Neural progenitor cell (in vitro differentiated cells): Measurements from ENCODE around the gene CFAP70. TPM values are rescaled to one million over a fixed set of nuclear protein-coding genes. Genes with fewer than 3 reads are reported as not detected.
"Not testable (repeated sequence)": the region's sequence is repeated elsewhere in the genome, so short reads cannot be mapped to it uniquely, and the experiment has no call there.

Source experiments
- DNase-seq: peaks from one replicate; pipeline ENCODE4 v3.0.0-alpha.2; 2016; ENCODE audit warnings: low spot score
- H2AFZ ChIP-seq: fragments of 200-600 bp; sonication (generic); replicated peaks from 2 replicates; pipeline ENCODE4 v1.6.1; 2016; ENCODE audit warnings: antibody characterized with exemption
- H3F3A ChIP-seq: fragments of 200-600 bp; sonication (generic); 2 replicates; pipeline ENCODE4 v1.6.1; 2016; ENCODE audit warnings: antibody characterized with exemption, low read depth
- H3K27ac ChIP-seq: fragments of 200-600 bp; sonication (generic); 2 replicates; pipeline ENCODE4 v1.5.1; 2016; ENCODE audit warnings: mild to moderate bottlenecking
- H3K27me3 ChIP-seq: fragments of 200-600 bp; sonication (generic); 2 replicates; pipeline ENCODE4 v1.6.1; 2016; ENCODE audit warnings: mild to moderate bottlenecking, moderate library complexity
- H3K36me3 ChIP-seq: fragments of 200-600 bp; sonication (generic); 2 replicates; pipeline ENCODE4 v1.5.1; 2016
- H3K4me1 ChIP-seq: fragments of 200-600 bp; sonication (generic); 2 replicates; pipeline ENCODE4 v1.6.1; 2016; ENCODE audit warnings: mixed run types
- H3K4me2 ChIP-seq: fragments of 200-600 bp; sonication (generic); 2 replicates; pipeline ENCODE4 v1.6.1; 2016
- H3K4me3 ChIP-seq: fragments of 200-600 bp; sonication (generic); 2 replicates; pipeline ENCODE4 v1.5.1; 2016
- H3K79me2 ChIP-seq: fragments of 200-600 bp; sonication (generic); 2 replicates; pipeline ENCODE4 v1.6.1; 2016; ENCODE audit warnings: low read depth
- H3K9ac ChIP-seq: fragments of 200-600 bp; sonication (generic); 2 replicates; pipeline ENCODE4 v1.6.1; 2016
- H3K9me3 ChIP-seq: fragments of 200-600 bp; sonication (generic); 2 replicates; pipeline ENCODE4 v1.5.1; 2016; ENCODE audit warnings: low read depth
- H4K20me1 ChIP-seq: fragments of 200-600 bp; sonication (generic); 2 replicates; pipeline ENCODE4 v1.6.1; 2016; ENCODE audit warnings: low read depth
- H3K27ac Mint-ChIP-seq: 3 replicates; pipeline ENCODE4 v1.8.0; 2021; ENCODE audit warnings: mixed read lengths
- H3K27me3 Mint-ChIP-seq: 2 replicates; pipeline ENCODE4 v1.8.0; 2022; ENCODE audit warnings: low read depth, mild to moderate bottlenecking, inconsistent platforms, moderate library complexity, mixed read lengths; ENCODE audit not compliant: insufficient read depth
- H3K36me3 Mint-ChIP-seq: 3 replicates; pipeline ENCODE4 v1.8.0; 2021; ENCODE audit warnings: mixed read lengths
- H3K4me1 Mint-ChIP-seq: 3 replicates; pipeline ENCODE4 v1.8.0; 2021; ENCODE audit warnings: mixed read lengths
- H3K4me3 Mint-ChIP-seq: 3 replicates; pipeline ENCODE4 v1.8.0; 2021; ENCODE audit warnings: mild to moderate bottlenecking, moderate library complexity, mixed read lengths
- H3K9me3 Mint-ChIP-seq: 3 replicates; pipeline ENCODE4 v1.8.0; 2020; ENCODE audit warnings: mixed read lengths
- EZH2 ChIP-seq: fragments of 200-600 bp; sonication (generic); IDR thresholded peaks from 2 replicates; pipeline ENCODE4 v1.6.1; 2017; ENCODE audit warnings: antibody characterized with exemption, mild to moderate bottlenecking, moderate library complexity
- EZH2phosphoT487 ChIP-seq: fragments of 200-600 bp; sonication (generic); IDR thresholded peaks from 2 replicates; pipeline ENCODE4 v1.6.1; 2017; ENCODE audit warnings: antibody characterized with exemption
- total RNA-seq: library from RNA; depleted of rRNA; stranded (reverse); fragments of >200 nt; gene quantifications from 2 replicates; pipeline ENCODE4 v1.2.3, GENCODE V29; 2015; ENCODE audit warnings: low replicate concordance
- TF ChIP-seq, protein P1 (sequence below): fragments of 200-600 bp; sonication (generic); IDR thresholded peaks from 2 replicates; pipeline ENCODE4 v1.5.1; 2017; ENCODE audit warnings: antibody characterized with exemption, mild to moderate bottlenecking

CFAP70 gene
- total RNA-seq, 1 donor from 2014 or later, result 1.7 TPM

DNA sequence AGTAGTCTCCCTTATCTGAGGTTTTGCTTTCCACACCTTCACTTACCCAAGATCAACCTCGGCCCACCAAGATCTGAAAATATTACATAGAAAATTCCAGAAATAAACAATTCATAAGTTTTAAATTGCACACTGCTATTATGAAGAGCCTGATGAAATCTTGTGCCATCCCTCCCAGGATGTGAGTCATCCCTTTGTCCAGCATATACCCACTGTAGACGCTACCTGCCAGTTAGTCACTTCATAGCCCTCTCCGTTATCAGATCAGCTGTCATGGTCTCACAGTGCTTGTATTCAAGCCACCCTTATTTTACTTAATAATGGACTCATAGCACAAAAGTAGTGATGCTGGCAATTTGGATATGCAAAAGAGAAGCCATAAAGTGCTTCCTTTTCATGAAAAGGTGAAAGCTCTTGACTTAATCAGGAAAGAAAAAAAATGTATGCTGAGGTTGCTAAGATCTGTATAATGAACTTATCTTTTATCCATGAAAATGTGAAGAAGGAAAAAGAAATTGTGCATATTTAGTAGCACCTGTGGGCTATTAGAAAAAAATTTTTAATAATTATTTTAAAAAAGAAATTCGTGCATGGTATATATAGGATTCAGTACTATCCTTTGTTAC is 96.4 kb downstream of the CFAP70 start:
- no peak overlapping the region for H2AFZ ChIP-seq
- H3K4me3 Mint-ChIP-seq, result no peak overlapping the region

DNA sequence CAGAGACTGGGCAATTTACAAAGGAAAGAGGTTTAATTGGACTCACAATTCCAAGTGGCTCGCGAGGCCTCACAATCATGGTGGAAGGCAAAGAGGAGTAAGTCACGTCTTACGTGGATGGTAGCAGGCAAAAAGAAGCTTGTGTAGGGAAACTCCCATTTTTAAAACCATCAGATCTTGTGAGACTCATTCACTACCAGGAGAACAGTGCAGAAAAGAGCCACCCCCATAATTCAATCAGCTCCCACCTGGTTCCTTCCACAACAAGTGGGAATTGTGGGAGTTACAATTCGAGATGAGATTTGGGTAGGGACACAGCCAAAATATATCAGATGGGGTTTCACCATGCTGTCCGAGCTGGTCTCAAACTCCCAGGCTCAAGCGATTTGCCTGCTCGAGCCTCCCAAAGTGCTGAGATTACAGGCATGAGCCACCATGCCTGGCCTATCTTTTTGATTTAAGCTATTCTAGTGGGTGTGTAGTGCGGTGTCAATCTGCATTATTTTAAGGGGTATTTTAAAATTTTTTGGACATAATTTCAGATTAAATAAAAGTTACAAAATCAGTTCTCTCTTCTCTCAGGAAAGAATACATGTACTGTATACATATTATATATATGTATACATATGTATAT is 97.2 kb downstream of the CFAP70 start:
- no peak overlapping the region for H2AFZ ChIP-seq
- H3K9me3 ChIP-seq, result no peaks in the 10 kb centered on the region
- no peaks in the 10 kb centered on the region for H3K36me3 ChIP-seq
- no peak for DNase-seq
- no peaks in the 10 kb centered on the region for H3K27me3 Mint-ChIP-seq
- peaks cover 4% of the 10 kb centered on the region for H3K9me3 Mint-ChIP-seq
- no peaks in the 10 kb centered on the region for H3K4me1 Mint-ChIP-seq
- H3K4me1 ChIP-seq, result no peaks in the 10 kb centered on the region
- no peak overlapping the region for H3K4me3 Mint-ChIP-seq
- H3K4me3 ChIP-seq, result no peak overlapping the region
- H3K27ac Mint-ChIP-seq, result no peak overlapping the region
- H3K27ac ChIP-seq, result no peak overlapping the region
- peaks cover 2% of the 10 kb centered on the region for H3K36me3 Mint-ChIP-seq
- no peak overlapping the region for H3K4me2 ChIP-seq
- no peaks in the 10 kb centered on the region for H3F3A ChIP-seq
- H3K27me3 ChIP-seq, result no peaks in the 10 kb centered on the region
- H3K9ac ChIP-seq, result no peak overlapping the region
- H4K20me1 ChIP-seq, result no peaks in the 10 kb centered on the region
- no peaks in the 10 kb centered on the region for H3K79me2 ChIP-seq
- TF ChIP-seq EZH2phosphoT487, result no peak
- no peak for TF ChIP-seq EZH2
- TF ChIP-seq, protein P1, sequence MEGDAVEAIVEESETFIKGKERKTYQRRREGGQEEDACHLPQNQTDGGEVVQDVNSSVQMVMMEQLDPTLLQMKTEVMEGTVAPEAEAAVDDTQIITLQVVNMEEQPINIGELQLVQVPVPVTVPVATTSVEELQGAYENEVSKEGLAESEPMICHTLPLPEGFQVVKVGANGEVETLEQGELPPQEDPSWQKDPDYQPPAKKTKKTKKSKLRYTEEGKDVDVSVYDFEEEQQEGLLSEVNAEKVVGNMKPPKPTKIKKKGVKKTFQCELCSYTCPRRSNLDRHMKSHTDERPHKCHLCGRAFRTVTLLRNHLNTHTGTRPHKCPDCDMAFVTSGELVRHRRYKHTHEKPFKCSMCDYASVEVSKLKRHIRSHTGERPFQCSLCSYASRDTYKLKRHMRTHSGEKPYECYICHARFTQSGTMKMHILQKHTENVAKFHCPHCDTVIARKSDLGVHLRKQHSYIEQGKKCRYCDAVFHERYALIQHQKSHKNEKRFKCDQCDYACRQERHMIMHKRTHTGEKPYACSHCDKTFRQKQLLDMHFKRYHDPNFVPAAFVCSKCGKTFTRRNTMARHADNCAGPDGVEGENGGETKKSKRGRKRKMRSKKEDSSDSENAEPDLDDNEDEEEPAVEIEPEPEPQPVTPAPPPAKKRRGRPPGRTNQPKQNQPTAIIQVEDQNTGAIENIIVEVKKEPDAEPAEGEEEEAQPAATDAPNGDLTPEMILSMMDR, result no peak

More for the DNA sequence above, 96.4 kb downstream of the CFAP70 start:
- H3K27ac Mint-ChIP-seq, result no peak overlapping the region
- Histone ChIP-seq H3K4me1 (no peaks in the 10 kb centered on the region), H3K27me3 (no peaks in the 10 kb centered on the region), H3K4me3 (no peak overlapping the region), H3K4me2 (no peak overlapping the region), H4K20me1 (no peaks in the 10 kb centered on the region), H3K36me3 (no peaks in the 10 kb centered on the region), H3F3A (no peaks in the 10 kb centered on the region), H3K79me2 (no peaks in the 10 kb centered on the region), H3K9ac (no peak overlapping the region), H3K9me3 (no peaks in the 10 kb centered on the region), H3K27ac (no peak overlapping the region)
- H3K36me3 Mint-ChIP-seq, result peaks cover 2% of the 10 kb centered on the region
- H3K9me3 Mint-ChIP-seq, result peaks cover 4% of the 10 kb centered on the region
- no peaks in the 10 kb centered on the region for H3K4me1 Mint-ChIP-seq
- no peak for DNase-seq
- no peak for TF ChIP-seq EZH2
- no peak for TF ChIP-seq EZH2phosphoT487
- TF ChIP-seq, protein P1, result no peak
- no peaks in the 10 kb centered on the region for H3K27me3 Mint-ChIP-seq

DNA sequence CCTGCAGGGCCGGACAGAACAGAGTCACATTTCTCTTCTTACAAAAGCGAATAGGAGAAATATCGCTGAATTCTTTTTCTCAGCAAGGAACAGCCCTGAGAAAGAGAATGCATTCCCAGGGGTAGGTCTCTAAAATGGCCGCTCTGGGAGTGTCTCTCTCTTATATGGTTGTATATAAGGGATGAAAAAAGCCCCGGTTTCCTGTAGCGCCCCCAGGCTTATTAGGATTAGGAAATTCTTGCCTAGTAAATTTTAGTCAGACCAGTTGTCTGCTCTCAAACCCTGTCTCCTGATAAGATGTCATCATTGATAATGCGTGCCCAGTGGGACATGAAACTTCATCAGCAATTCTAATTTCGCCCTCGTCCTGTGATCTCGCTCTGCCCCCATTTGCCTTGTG is 100.1 kb downstream of the CFAP70 start:
- not testable (repeated sequence) for H3K4me3 Mint-ChIP-seq, H2AFZ ChIP-seq, H3F3A ChIP-seq

DNA sequence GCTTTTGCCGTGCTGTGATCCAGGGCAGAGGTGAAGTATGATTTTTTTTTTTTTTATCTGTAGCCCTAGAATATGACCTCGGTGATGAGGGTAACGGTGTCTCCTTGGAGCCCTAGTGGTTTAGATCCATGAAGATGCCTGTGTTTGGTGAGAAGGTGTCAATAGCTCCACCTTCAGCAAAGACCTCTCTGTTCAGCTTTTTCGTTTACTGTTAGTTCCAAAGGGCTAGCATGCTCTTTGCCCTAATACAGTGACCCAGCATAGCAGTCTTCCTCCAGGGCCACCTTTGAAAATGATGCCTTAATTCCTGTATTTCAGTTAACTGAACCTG is 105.5 kb downstream of the CFAP70 start:
- Histone ChIP-seq H3K4me2 (peak overlapping the region; percentile 99), H2AFZ (peak overlapping the region; percentile 84), H3K79me2 (peaks cover 61% of the 10 kb centered on the region), H4K20me1 (no peaks in the 10 kb centered on the region), H3K9ac (peak overlapping the region; percentile 73), H3K4me1 (peaks cover 17% of the 10 kb centered on the region), H3K9me3 (no peaks in the 10 kb centered on the region), H3K27me3 (no peaks in the 10 kb centered on the region), H3K27ac (peak overlapping the region; percentile 79), H3K36me3 (peaks cover 5% of the 10 kb centered on the region), H3F3A (peaks cover 33% of the 10 kb centered on the region), H3K4me3 (peak overlapping the region; percentile 88)
- peak; percentile 13 for DNase-seq
- Mint-ChIP-seq H3K4me1 (peaks cover 25% of the 10 kb centered on the region), H3K27me3 (peaks cover 2% of the 10 kb centered on the region), H3K27ac (peak overlapping the region; percentile 92), H3K9me3 (no peaks in the 10 kb centered on the region), H3K36me3 (peaks cover 9% of the 10 kb centered on the region), H3K4me3 (peak overlapping the region; percentile 98)
- no peak for TF ChIP-seq EZH2
- no peak for TF ChIP-seq EZH2phosphoT487
- TF ChIP-seq, protein P1, result no peak

More for the DNA sequence above, 100.1 kb downstream of the CFAP70 start:
- not testable (repeated sequence) for H3K9ac ChIP-seq, H3K4me2 ChIP-seq, H3K27me3 Mint-ChIP-seq, H3K79me2 ChIP-seq, H3K9me3 Mint-ChIP-seq, H4K20me1 ChIP-seq, H3K4me1 Mint-ChIP-seq, H3K27me3 ChIP-seq, H3K4me3 ChIP-seq, H3K9me3 ChIP-seq, H3K36me3 Mint-ChIP-seq, H3K27ac Mint-ChIP-seq, H3K36me3 ChIP-seq, DNase-seq, H3K4me1 ChIP-seq, H3K27ac ChIP-seq
